Gastroesophageal sphincter (tissue), 3 donors: Measurements from ENCODE around the gene TP73.

Experiments
- EP300 ChIP-seq: sonication (generic); formaldehyde crosslinking; IDR thresholded peaks from one replicate; pipeline ENCODE4 v1.6.1; 2017; ENCODE audit warnings: antibody characterized with exemption, mild to moderate bottlenecking
- POLR2A ChIP-seq, 2 donors: fragments of 450-650 bp; IDR thresholded peaks; one replicate each; pipeline ENCODE4 v1.6.1; 2017; ENCODE audit warnings: antibody characterized with exemption in 2 of 2, mild to moderate bottlenecking in 2 of 2, moderate library complexity in 1 of 2
- TF ChIP-seq, protein P1 (sequence below), 4 experiments: fragments of 200-600 bp in 2 of 4; fragments of 450-650 bp in 2 of 4; sonication (generic) in 1 of 4; IDR thresholded peaks; one replicate each; pipeline ENCODE4 v1.5.1; 2017 to 2019; ENCODE audit warnings: antibody characterized with exemption in 4 of 4, mild to moderate bottlenecking in 2 of 4, moderate library complexity in 2 of 4

- TF ChIP-seq, protein P1, sequence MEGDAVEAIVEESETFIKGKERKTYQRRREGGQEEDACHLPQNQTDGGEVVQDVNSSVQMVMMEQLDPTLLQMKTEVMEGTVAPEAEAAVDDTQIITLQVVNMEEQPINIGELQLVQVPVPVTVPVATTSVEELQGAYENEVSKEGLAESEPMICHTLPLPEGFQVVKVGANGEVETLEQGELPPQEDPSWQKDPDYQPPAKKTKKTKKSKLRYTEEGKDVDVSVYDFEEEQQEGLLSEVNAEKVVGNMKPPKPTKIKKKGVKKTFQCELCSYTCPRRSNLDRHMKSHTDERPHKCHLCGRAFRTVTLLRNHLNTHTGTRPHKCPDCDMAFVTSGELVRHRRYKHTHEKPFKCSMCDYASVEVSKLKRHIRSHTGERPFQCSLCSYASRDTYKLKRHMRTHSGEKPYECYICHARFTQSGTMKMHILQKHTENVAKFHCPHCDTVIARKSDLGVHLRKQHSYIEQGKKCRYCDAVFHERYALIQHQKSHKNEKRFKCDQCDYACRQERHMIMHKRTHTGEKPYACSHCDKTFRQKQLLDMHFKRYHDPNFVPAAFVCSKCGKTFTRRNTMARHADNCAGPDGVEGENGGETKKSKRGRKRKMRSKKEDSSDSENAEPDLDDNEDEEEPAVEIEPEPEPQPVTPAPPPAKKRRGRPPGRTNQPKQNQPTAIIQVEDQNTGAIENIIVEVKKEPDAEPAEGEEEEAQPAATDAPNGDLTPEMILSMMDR (IDR thresholded peaks at IDR 0.05): no peak
- no peak for TF ChIP-seq EP300
- no peak for TF ChIP-seq POLR2A (IDR thresholded peaks at IDR 0.05)
These were observed 116.6 kb downstream of the TP73 start for GRCh38 chr1:3768811-3769390.
